HG03521 (cell line): ENCODE measurements around the gene TM2D3.

Experiments
- ATAC-seq: cut with Tn5 transposase; IDR thresholded peaks from one replicate; pipeline ENCODE4 v1.9.1; 2021; ENCODE audit warnings: mild to moderate bottlenecking, moderate library complexity; ENCODE audit not compliant: unreplicated experiment

The TM2D3 gene

GRCh38 chr15:101608201-101608600 is 44.0 kb downstream of the TM2D3 start:
- ATAC-seq = no peak

DNA sequence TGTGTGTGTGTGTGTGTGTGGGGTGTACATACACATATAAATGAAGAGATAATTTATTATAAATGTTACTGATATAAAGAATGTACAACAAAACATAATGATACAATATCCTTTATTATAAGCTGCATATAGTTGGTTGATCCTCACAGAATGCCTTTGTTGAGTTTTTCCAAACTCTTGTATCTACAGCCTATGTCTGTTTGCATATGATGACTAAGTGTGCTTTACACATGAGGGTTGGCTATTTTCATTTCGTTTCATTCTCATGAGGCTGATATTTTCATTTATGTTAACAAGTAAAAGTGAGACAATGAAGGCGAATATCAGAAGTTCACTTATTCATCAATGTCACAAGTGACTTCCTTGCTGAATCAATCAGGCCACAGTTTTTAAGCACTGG is 45.1 kb downstream of the TM2D3 start:
- ATAC-seq = no peak

- ATAC-seq = no peak
These were observed 47.9 kb downstream of the TM2D3 start for GRCh38 chr15:101604124-101604874.

GRCh38 chr15:101602801-101603200 is 49.4 kb downstream of the TM2D3 start:
- ATAC-seq = no peak

DNA sequence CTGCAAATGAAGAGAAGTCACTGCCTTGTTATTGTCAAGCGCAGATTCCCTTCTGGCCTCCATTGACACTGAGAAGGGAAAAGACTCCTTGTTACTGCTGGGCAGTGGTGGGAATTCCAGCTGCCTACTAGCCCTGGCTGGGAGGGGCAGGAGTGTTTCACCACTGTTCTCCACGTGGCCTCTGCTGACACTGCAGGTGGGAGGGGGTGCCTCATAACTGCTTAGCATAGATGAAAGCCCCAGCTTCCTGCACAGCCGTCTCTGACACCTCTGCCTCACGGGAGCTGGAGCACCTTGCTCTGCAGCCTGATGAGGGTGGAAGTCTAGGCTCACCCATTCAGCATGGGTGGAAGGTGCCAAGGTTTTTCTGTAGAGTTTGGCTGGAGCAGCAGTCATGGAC is 52.1 kb downstream of the TM2D3 start:
- no peak for ATAC-seq

DNA sequence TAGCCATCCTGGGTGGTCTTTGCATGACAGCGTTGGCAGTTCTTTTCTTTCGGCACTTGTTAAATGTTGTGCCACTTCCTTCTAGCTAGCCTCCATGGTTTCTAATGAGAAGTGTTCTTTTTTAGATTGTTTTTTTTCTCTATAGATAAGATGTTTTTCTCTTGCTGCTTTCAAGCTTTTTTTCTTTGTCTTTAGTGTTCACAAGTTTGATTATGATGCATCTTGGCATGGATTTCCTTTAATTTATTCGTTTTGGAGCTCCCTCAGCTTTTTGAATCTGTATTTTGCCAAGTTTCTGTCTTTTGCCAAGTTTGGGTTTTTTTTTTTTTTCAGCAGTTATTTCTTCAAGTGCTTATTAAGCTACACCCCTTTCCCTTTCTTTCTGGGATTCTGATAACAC is 53.1 kb downstream of the TM2D3 start:
- ATAC-seq = no peak

DNA sequence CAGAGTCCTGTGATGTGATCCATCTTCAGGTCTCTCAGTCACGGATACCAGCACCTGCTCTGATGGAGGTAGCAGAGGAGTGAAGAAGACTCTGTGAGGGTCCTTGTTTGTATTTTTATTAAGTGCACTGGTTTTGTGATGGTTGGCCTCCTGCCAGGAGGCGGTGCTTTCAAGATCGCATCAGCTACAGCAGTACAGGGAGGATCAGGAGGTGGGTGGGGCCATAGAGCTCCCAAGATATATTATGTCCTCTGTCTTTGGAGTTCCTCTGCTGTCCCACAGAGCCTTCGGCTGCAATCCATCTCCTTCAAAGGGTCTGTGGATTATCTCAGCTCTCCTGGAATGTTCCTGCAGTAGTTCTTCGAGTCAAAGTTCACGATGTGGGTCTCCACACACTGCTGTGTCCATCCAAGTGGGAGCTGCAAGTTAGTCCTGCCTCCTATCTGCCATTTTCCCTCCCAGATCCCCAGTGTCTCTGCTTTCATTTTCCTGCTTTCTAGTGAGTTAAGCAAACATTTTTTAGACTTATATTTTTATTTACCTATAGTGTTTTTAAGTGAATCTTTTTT is 54.7 kb downstream of the TM2D3 start:
- no peak for ATAC-seq

DNA sequence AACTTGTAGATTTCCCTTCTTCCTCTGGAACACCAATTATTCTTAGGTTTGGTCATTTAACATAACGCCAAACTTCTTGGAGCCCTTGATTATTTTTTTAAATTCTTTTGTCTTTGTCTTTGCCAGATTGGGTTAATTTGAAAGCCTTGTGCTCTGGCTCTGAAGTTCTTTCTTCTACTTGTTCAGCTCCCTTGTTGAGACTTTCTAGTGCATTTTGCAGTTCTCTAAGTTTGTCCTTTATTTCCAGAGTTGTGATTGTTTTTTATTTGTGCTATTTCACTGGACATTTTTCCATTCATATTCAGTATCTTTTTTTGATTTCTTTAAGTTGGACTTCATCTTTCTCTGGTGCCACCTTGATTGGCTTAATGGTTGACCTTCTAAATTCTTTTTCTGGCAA is 55.5 kb downstream of the TM2D3 start:
- no peak for ATAC-seq
